BJ (cell line): ENCODE results near the gene TRPV3. TPM values are rescaled to one million over a fixed set of nuclear protein-coding genes. Genes with fewer than 3 reads are reported as not detected.

Source experiments
- CTCF ChIA-PET: fragments of 350-600 bp; formaldehyde crosslinking; extraction: SDS; loops from one replicate; lab custom pipeline; 2021; ENCODE audit warnings: antibody characterized with exemption, inconsistent platforms; lab: Yijun Ruan, JAX
- POLR2A ChIA-PET: fragments of 300-600 bp; sonication (Branson Sonifier 250); formaldehyde crosslinking; extraction: SDS; loops from one replicate; lab custom pipeline; 2021; ENCODE audit warnings: antibody characterized with exemption; lab: Charles Lee
- DNase-seq: peaks from one replicate; pipeline ENCODE4 v3.0.0-alpha.2; 2011; ENCODE audit warnings: low read depth
- H3K27me3 ChIP-seq: 2 replicates; pipeline ENCODE4 v1.6.0; 2011; ENCODE audit warnings: low read length; ENCODE audit not compliant: control insufficient read depth, insufficient read depth
- H3K36me3 ChIP-seq: 2 replicates; pipeline ENCODE4 v1.5.1; 2011; ENCODE audit warnings: low read length; ENCODE audit not compliant: control insufficient read depth, insufficient read depth
- H3K4me3 ChIP-seq: 2 replicates; pipeline ENCODE4 v1.5.1; 2011; ENCODE audit warnings: low read depth, mild to moderate bottlenecking, control low read depth, low read length
- polyA plus RNA-seq: library from polyadenylated mRNA; depleted of rRNA; stranded (reverse); fragments of >200 nt; gene quantifications from 2 replicates; pipeline ENCODE4 v1.2.3, GENCODE V29; 2011
- TF ChIP-seq, protein P1 (sequence below): IDR thresholded peaks from 2 replicates; pipeline ENCODE4 v1.5.1; 2011; ENCODE audit warnings: low read depth, mild to moderate bottlenecking, control low read depth, inconsistent platforms, low read length, moderate library complexity; ENCODE audit not compliant: insufficient read depth

Gene TRPV3
- polyA plus RNA-seq, 1 experiment = 0.56 TPM

DNA sequence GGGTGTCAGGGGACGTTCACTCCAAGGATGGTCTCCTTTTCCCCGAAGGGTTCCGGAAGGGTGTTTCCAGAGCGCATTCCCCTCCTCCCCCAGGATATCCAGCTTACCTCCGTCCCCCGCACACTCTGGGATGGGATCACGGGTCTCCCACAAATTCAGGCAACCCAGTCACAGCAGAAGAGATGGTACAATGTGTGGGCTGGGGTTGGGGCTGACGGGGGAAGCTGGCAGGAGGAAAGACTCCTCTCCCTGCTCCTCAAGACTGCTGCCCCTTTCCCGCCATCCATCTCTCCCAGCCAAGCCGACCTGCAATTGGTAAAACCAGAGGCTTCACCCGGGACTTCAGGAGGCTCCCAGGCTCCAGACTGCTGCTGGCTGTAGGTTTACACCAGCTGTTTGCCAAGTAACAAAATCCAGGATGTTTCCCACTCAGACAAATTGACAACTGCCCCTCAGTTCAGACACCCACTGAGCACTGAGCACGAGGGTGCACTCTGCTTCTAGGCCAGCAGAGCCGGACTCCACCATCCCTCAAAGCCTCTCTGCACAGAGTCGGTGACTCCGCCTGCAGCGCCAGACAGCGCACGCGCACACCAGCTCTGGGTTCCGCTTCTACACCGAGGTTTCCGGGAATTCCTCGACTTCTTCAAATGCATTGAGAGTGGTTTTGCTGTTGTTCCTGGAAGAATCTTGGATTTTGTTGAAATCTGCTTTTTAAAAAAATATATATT, 44.1 kb downstream of the TRPV3 start:
- no peaks in the 10 kb centered on the region for H3K27me3 ChIP-seq
- POLR2A ChIA-PET = no interaction called here

DNA sequence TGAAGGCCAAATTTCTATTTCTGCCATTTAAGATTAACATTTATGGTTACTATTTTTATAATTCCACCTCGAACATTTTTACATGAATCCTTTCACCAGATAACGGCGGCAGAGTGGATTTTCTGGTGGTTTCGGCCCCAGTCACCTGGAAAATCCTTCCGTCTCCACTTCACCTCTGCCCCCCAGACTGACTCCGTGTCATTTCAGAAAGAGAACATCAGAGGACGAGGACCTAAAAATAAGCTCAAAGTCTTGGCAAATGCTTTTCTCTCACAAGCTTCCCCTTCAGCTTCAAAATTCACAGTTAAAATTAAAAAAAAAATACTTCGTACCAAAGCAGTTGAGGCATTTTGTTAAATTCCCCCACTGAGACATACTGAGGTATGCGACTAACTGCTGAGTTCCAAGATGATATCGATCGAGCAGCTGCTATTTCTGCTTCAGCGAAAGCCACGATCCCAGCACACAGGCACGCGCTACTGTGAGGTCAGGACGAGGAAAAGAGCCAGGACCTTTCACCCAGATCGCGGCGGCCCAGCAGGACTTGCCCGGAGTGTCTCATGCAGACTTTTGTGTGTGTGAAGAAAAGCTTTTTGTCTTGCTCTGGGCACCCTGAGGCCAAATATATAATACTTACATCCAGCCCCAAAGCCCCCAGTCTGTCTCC, 45.0 kb downstream of the TRPV3 start:
- DNase-seq = peak; percentile 28
- TF ChIP-seq, protein P1, sequence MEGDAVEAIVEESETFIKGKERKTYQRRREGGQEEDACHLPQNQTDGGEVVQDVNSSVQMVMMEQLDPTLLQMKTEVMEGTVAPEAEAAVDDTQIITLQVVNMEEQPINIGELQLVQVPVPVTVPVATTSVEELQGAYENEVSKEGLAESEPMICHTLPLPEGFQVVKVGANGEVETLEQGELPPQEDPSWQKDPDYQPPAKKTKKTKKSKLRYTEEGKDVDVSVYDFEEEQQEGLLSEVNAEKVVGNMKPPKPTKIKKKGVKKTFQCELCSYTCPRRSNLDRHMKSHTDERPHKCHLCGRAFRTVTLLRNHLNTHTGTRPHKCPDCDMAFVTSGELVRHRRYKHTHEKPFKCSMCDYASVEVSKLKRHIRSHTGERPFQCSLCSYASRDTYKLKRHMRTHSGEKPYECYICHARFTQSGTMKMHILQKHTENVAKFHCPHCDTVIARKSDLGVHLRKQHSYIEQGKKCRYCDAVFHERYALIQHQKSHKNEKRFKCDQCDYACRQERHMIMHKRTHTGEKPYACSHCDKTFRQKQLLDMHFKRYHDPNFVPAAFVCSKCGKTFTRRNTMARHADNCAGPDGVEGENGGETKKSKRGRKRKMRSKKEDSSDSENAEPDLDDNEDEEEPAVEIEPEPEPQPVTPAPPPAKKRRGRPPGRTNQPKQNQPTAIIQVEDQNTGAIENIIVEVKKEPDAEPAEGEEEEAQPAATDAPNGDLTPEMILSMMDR = no peak
- ChIA-PET POLR2A (no interaction called here), CTCF (interaction anchor here (0.6 to 1.6 kb wide), 3 partner anchors 13 to 1896 kb away, joined by 3 to 7 read pairs (median 3); no protein-coding TSS in a partner anchor)
- Histone ChIP-seq H3K27me3 (no peaks in the 10 kb centered on the region), H3K36me3 (no peaks in the 10 kb centered on the region), H3K4me3 (no peak overlapping the region)

More for the DNA sequence above, 44.1 kb downstream of the TRPV3 start:
- CTCF ChIA-PET = interaction anchor here (0.6 to 1.6 kb wide), 2 partner anchors 13 to 23 kb away, joined by 3 to 7 read pairs; no protein-coding TSS in a partner anchor
- H3K36me3 ChIP-seq = no peaks in the 10 kb centered on the region
- H3K4me3 ChIP-seq = no peak overlapping the region
- no peak for DNase-seq
- TF ChIP-seq, protein P1 = no peak

DNA sequence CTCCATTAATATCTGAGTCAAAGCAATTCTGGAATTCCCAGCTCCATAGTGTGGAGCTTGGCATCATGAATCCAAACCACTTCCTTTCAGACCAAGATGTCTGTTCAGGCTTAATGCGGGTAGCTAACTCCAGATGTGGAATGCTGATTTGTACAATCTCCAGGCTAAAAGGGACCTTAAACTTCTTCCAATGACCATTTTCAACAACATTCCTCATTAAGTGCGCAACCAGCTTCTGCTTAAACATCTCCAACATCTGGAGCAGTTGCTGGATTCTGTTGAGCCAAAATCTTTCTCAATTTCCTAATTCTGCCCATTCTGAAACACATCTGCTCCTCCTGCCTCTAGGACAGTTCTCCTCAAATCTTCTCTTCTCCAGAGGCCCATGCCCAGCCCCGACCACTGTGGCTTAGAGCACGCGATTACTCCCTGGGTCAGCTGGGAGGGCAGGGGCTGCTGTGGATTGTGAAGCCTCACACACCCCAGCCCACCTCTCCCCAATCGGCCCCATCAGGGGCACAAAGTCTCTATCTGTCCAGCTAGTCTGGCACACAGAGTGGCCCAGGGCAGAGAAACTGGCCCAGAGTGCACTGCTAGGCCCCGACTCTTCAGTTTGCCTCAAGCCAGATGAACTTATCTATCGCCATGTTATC, 45.6 kb downstream of the TRPV3 start:
- ChIA-PET CTCF (interaction anchor here (0.6 to 1.6 kb wide), 2 partner anchors 12 to 1895 kb away, joined by 3 to 7 read pairs; no protein-coding TSS in a partner anchor), POLR2A (no interaction called here)
- DNase-seq = peak; percentile 33
- no peak overlapping the region for H3K4me3 ChIP-seq
- TF ChIP-seq, protein P1 = no peak
- no peaks in the 10 kb centered on the region for H3K36me3 ChIP-seq
- no peaks in the 10 kb centered on the region for H3K27me3 ChIP-seq

- Histone ChIP-seq H3K27me3 (no peaks in the 10 kb centered on the region; the same call in 1 of the 2 replicates), H3K36me3 (no peaks in the 10 kb centered on the region), H3K4me3 (no peak overlapping the region)
- TF ChIP-seq, protein P1 = no peak
- ChIA-PET POLR2A (no interaction called here), CTCF (no interaction called here)
- DNase-seq = no peak
Observed at GRCh38 chr17:3510090-3510489, 47.5 kb downstream of the TRPV3 start.

DNA sequence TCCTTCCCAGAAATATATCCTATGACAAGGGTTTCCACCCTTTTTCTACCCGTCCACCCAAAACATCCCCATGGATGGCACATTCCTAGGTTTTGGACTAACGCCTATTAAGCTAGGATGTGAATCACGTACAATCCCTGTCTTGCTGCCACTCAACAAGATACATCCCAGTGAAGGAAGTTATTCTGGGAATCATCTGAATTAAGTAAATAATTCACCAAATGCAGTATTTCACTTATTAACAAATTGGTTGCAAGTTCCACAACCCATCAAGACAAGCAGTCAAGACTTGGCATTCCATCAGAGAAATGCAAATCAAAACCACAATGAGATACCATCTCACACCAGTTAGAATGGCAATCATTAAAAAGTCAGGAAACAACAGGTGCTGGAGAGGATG, 49.7 kb downstream of the TRPV3 start:
- H3K27me3 ChIP-seq = no peaks in the 10 kb centered on the region; the same call in 1 of the 2 replicates
- POLR2A ChIA-PET = no interaction called here
- no peak for DNase-seq
- H3K4me3 ChIP-seq = no peak overlapping the region
- H3K36me3 ChIP-seq = no peaks in the 10 kb centered on the region
- TF ChIP-seq, protein P1 = no peak
- CTCF ChIA-PET = no interaction called here
